Activated CD4-positive, alpha-beta memory T cell treated with anti-CD3 and anti-CD28 coated beads, Interleukin-2, amount 10 ng/mL, durations not matched to agents 7 days and 5 days (primary cell): ENCODE results near the gene THRB. TPM values are rescaled to one million over a fixed set of nuclear protein-coding genes. Genes with fewer than 3 reads are reported as not detected.

Source experiments
- CTCF ChIA-PET: fragments of 350-600 bp; sonication (Branson Sonifier 250); formaldehyde crosslinking; loops from one replicate; lab custom pipeline; 2021; ENCODE audit warnings: antibody characterized with exemption, inconsistent platforms; lab: Charles Lee
- POLR2A ChIA-PET: fragments of 350-600 bp; sonication (Branson Sonifier 250); formaldehyde crosslinking; loops from one replicate; lab custom pipeline; 2021; ENCODE audit warnings: antibody characterized with exemption; lab: Charles Lee
- DNase-seq: peaks from one replicate; pipeline ENCODE4 v3.0.0-alpha.2; 2020
- H3K27ac Mint-ChIP-seq: one replicate; pipeline ENCODE4 v1.8.0; 2021; ENCODE audit warnings: mild to moderate bottlenecking, mixed read lengths
- H3K27me3 Mint-ChIP-seq: one replicate; pipeline ENCODE4 v1.8.0; 2021; ENCODE audit warnings: mixed read lengths
- H3K36me3 Mint-ChIP-seq: one replicate; pipeline ENCODE4 v1.8.0; 2021; ENCODE audit warnings: low read depth, mixed read lengths
- H3K4me1 Mint-ChIP-seq: one replicate; pipeline ENCODE4 v1.8.0; 2021; ENCODE audit warnings: mixed read lengths
- H3K4me3 Mint-ChIP-seq: one replicate; pipeline ENCODE4 v1.8.0; 2021; ENCODE audit warnings: mild to moderate bottlenecking, mixed read lengths
- H3K9me3 Mint-ChIP-seq: one replicate; pipeline ENCODE4 v1.8.0; 2021; ENCODE audit warnings: mixed read lengths
- total RNA-seq, 2 experiments: library from RNA; stranded (reverse); gene quantifications; one replicate each; pipeline ENCODE4 v1.2.3, GENCODE V29; 2021

The THRB gene
- total RNA-seq, 2 experiments from 2014 or later = not detected

GRCh38 chr3:24162929-24163328 lies 331.7 kb downstream of the THRB start:
- Mint-ChIP-seq H3K4me3 (no peak overlapping the region), H3K4me1 (peaks cover 5% of the 10 kb centered on the region), H3K27ac (no peak overlapping the region), H3K27me3 (peaks cover 3% of the 10 kb centered on the region), H3K36me3 (no peaks in the 10 kb centered on the region), H3K9me3 (no peaks in the 10 kb centered on the region)
- DNase-seq = no peak
- ChIA-PET POLR2A (no interaction called here), CTCF (no interaction called here)

GRCh38 chr3:24161841-24162240 lies 332.8 kb downstream of the THRB start:
- DNase-seq = no peak
- ChIA-PET POLR2A (no interaction called here), CTCF (no interaction called here)
- Mint-ChIP-seq H3K27me3 (peaks cover 3% of the 10 kb centered on the region), H3K4me1 (peaks cover 5% of the 10 kb centered on the region), H3K9me3 (no peaks in the 10 kb centered on the region), H3K4me3 (no peak overlapping the region), H3K27ac (no peak overlapping the region), H3K36me3 (no peaks in the 10 kb centered on the region)

- Mint-ChIP-seq H3K9me3 (no peaks in the 10 kb centered on the region), H3K4me1 (peaks cover 9% of the 10 kb centered on the region), H3K27ac (no peak overlapping the region), H3K27me3 (peaks cover 3% of the 10 kb centered on the region), H3K4me3 (no peak overlapping the region), H3K36me3 (no peaks in the 10 kb centered on the region)
- no peak for DNase-seq
- CTCF ChIA-PET = interaction anchor here (0.6 kb wide), 1 partner anchor 1588 kb away, joined by 3 read pairs; no protein-coding TSS in a partner anchor
- POLR2A ChIA-PET = no interaction called here
These were observed 334.1 kb downstream of the THRB start for GRCh38 chr3:24160424-24161095.

GRCh38 chr3:24158761-24159454 lies 335.7 kb downstream of the THRB start:
- POLR2A ChIA-PET = no interaction called here
- H3K36me3 Mint-ChIP-seq = no peaks in the 10 kb centered on the region
- H3K27me3 Mint-ChIP-seq = peaks cover 3% of the 10 kb centered on the region
- CTCF ChIA-PET = no interaction called here
- DNase-seq = no peak
- no peak overlapping the region for H3K4me3 Mint-ChIP-seq
- H3K4me1 Mint-ChIP-seq = peaks cover 20% of the 10 kb centered on the region
- no peaks in the 10 kb centered on the region for H3K9me3 Mint-ChIP-seq
- no peak overlapping the region for H3K27ac Mint-ChIP-seq

- Mint-ChIP-seq H3K9me3 (no peaks in the 10 kb centered on the region), H3K4me1 (peaks cover 21% of the 10 kb centered on the region), H3K27me3 (peaks cover 3% of the 10 kb centered on the region), H3K36me3 (no peaks in the 10 kb centered on the region), H3K27ac (no peak overlapping the region), H3K4me3 (no peak overlapping the region)
- DNase-seq = no peak
- ChIA-PET CTCF (no interaction called here), POLR2A (no interaction called here)
These were observed 337.5 kb downstream of the THRB start for GRCh38 chr3:24157106-24157505.

- H3K27ac Mint-ChIP-seq = no peak overlapping the region
- no peak for DNase-seq
- POLR2A ChIA-PET = no interaction called here
- H3K36me3 Mint-ChIP-seq = no peaks in the 10 kb centered on the region
- H3K27me3 Mint-ChIP-seq = peaks cover 3% of the 10 kb centered on the region
- CTCF ChIA-PET = no interaction called here
- H3K4me1 Mint-ChIP-seq = peaks cover 21% of the 10 kb centered on the region
- no peaks in the 10 kb centered on the region for H3K9me3 Mint-ChIP-seq
- H3K4me3 Mint-ChIP-seq = no peak overlapping the region
These were observed 338.2 kb downstream of the THRB start for GRCh38 chr3:24156466-24156865.

- Mint-ChIP-seq H3K4me1 (peaks cover 21% of the 10 kb centered on the region), H3K36me3 (no peaks in the 10 kb centered on the region), H3K9me3 (no peaks in the 10 kb centered on the region), H3K27ac (no peak overlapping the region), H3K4me3 (no peak overlapping the region), H3K27me3 (peaks cover 3% of the 10 kb centered on the region)
- no peak for DNase-seq
- ChIA-PET POLR2A (no interaction called here), CTCF (no interaction called here)
These were observed 339.4 kb downstream of the THRB start for GRCh38 chr3:24155276-24155675.

- Mint-ChIP-seq H3K9me3 (no peaks in the 10 kb centered on the region), H3K27ac (no peak overlapping the region)
These were observed 339.9 kb downstream of the THRB start for GRCh38 chr3:24154781-24155180.

GRCh38 chr3:24154013-24154695 lies 340.5 kb downstream of the THRB start:
- Mint-ChIP-seq H3K4me3 (no peak overlapping the region), H3K4me1 (peaks cover 20% of the 10 kb centered on the region), H3K9me3 (no peaks in the 10 kb centered on the region), H3K27ac (no peak overlapping the region), H3K27me3 (no peaks in the 10 kb centered on the region), H3K36me3 (no peaks in the 10 kb centered on the region)
- ChIA-PET CTCF (no interaction called here), POLR2A (no interaction called here)
- no peak for DNase-seq

More at GRCh38 chr3:24154781-24155180, 339.9 kb downstream of the THRB start:
- no peak for DNase-seq
- Mint-ChIP-seq H3K4me1 (peaks cover 21% of the 10 kb centered on the region), H3K36me3 (no peaks in the 10 kb centered on the region), H3K27me3 (no peaks in the 10 kb centered on the region), H3K4me3 (no peak overlapping the region)
- ChIA-PET POLR2A (no interaction called here), CTCF (no interaction called here)

- Mint-ChIP-seq H3K27me3 (no peaks in the 10 kb centered on the region), H3K4me1 (peaks cover 15% of the 10 kb centered on the region), H3K36me3 (no peaks in the 10 kb centered on the region), H3K9me3 (no peaks in the 10 kb centered on the region), H3K4me3 (no peak overlapping the region), H3K27ac (no peak overlapping the region)
- POLR2A ChIA-PET = no interaction called here
- CTCF ChIA-PET = no interaction called here
- DNase-seq = no peak
These were observed 343.1 kb downstream of the THRB start for GRCh38 chr3:24151594-24151993.

- CTCF ChIA-PET = no interaction called here
- Mint-ChIP-seq H3K4me3 (no peak overlapping the region), H3K9me3 (no peaks in the 10 kb centered on the region), H3K27ac (no peak overlapping the region), H3K4me1 (peaks cover 3% of the 10 kb centered on the region), H3K27me3 (no peaks in the 10 kb centered on the region), H3K36me3 (no peaks in the 10 kb centered on the region)
- no peak for DNase-seq
- POLR2A ChIA-PET = no interaction called here
These were observed 345.6 kb downstream of the THRB start for GRCh38 chr3:24149032-24149431.

GRCh38 chr3:24145981-24146822 lies 348.4 kb downstream of the THRB start:
- Mint-ChIP-seq H3K4me3 (no peak overlapping the region), H3K9me3 (no peaks in the 10 kb centered on the region), H3K27ac (no peak overlapping the region), H3K27me3 (no peaks in the 10 kb centered on the region), H3K4me1 (no peaks in the 10 kb centered on the region), H3K36me3 (no peaks in the 10 kb centered on the region)
- ChIA-PET POLR2A (no interaction called here), CTCF (interaction anchor here (1.0 kb wide), 1 partner anchor 61 kb away, joined by 3 read pairs; no protein-coding TSS in a partner anchor)
- DNase-seq = no peak

- CTCF ChIA-PET = no interaction called here
- no peaks in the 10 kb centered on the region for H3K36me3 Mint-ChIP-seq
These were observed 349.2 kb downstream of the THRB start for GRCh38 chr3:24145481-24145880.

More at GRCh38 chr3:24145481-24145880, 349.2 kb downstream of the THRB start:
- DNase-seq = no peak
- H3K4me3 Mint-ChIP-seq = no peak overlapping the region
- no peaks in the 10 kb centered on the region for H3K27me3 Mint-ChIP-seq
- H3K9me3 Mint-ChIP-seq = no peaks in the 10 kb centered on the region
- POLR2A ChIA-PET = no interaction called here
- no peak overlapping the region for H3K27ac Mint-ChIP-seq
- H3K4me1 Mint-ChIP-seq = no peaks in the 10 kb centered on the region
